PC-9 (cell line): Measurements from ENCODE around the gene BTBD10. TPM values are rescaled to one million over a fixed set of nuclear protein-coding genes. Genes with fewer than 3 reads are reported as not detected.

Experiments
- BruUV-seq: library from RNA; stranded (reverse); fragments of 400-500 nt; replicated peaks from 2 replicates; lab custom pipeline; 2021; lab: Mats Ljungman, UMichigan
- CTCF ChIA-PET: fragments of 300-600 bp; sonication (Branson Sonifier 250); formaldehyde crosslinking; loops from one replicate; lab custom pipeline; 2022; ENCODE audit warnings: antibody characterized with exemption; lab: Charles Lee
- POLR2A ChIA-PET: fragments of 300-600 bp; sonication (Branson Sonifier 250); formaldehyde crosslinking; loops from one replicate; lab custom pipeline; 2022; ENCODE audit warnings: antibody characterized with exemption; ENCODE audit not compliant: unreplicated experiment; lab: Charles Lee
- DNase-seq, 2 experiments: peaks; one replicate each; pipeline versions ENCODE4 v3.0.0 to v3.0.0-alpha.2; 2015 to 2022; ENCODE audit warnings: mixed read lengths in 1 of 2
- H2AFZ ChIP-seq: fragments of 200-600 bp; sonication (generic); 2 replicates; pipeline ENCODE4 v1.8.1; 2017; ENCODE audit warnings: antibody characterized with exemption
- H3F3A ChIP-seq: fragments of 200-600 bp; sonication (generic); 2 replicates; pipeline ENCODE4 v1.8.1; 2017; ENCODE audit warnings: antibody characterized with exemption, mild to moderate bottlenecking, low read depth; ENCODE audit not compliant: insufficient read depth
- H3K27ac ChIP-seq: fragments of 200-600 bp; sonication (generic); 2 replicates; pipeline ENCODE4 v1.6.1; 2016; ENCODE audit warnings: mixed run types
- H3K27me3 ChIP-seq: fragments of 200-600 bp; sonication (generic); 2 replicates; pipeline ENCODE4 v1.6.1; 2016; ENCODE audit warnings: low read depth, mixed run types; ENCODE audit not compliant: insufficient read depth
- H3K36me3 ChIP-seq: fragments of 200-600 bp; sonication (generic); 2 replicates; pipeline ENCODE4 v1.6.1; 2016; ENCODE audit warnings: low read depth, mixed run types
- H3K4me1 ChIP-seq: fragments of 200-600 bp; sonication (generic); replicated peaks from 2 replicates; pipeline ENCODE4 v1.6.1; 2016; ENCODE audit warnings: mixed run types; ENCODE audit not compliant: insufficient read depth
- H3K4me2 ChIP-seq: fragments of 200-600 bp; sonication (generic); 2 replicates; pipeline ENCODE4 v1.6.1; 2017; ENCODE audit warnings: mixed run types
- H3K4me3 ChIP-seq: fragments of 200-600 bp; sonication (generic); 2 replicates; pipeline ENCODE4 v1.6.1; 2016; ENCODE audit warnings: mixed run types
- H3K79me2 ChIP-seq: fragments of 200-600 bp; sonication (generic); 2 replicates; pipeline ENCODE4 v1.6.1; 2017; ENCODE audit warnings: low read depth, mixed run types
- H3K9me2 ChIP-seq: fragments of 200-600 bp; sonication (generic); 2 replicates; pipeline ENCODE4 v1.8.1; 2017; ENCODE audit warnings: mild to moderate bottlenecking; ENCODE audit not compliant: insufficient read depth
- H3K9me3 ChIP-seq: fragments of 200-600 bp; sonication (generic); 2 replicates; pipeline ENCODE4 v1.8.1; 2016; ENCODE audit warnings: low read depth; ENCODE audit not compliant: insufficient read depth
- H4K20me1 ChIP-seq: fragments of 200-600 bp; sonication (generic); 2 replicates; pipeline ENCODE4 v1.8.1; 2017; ENCODE audit not compliant: insufficient read depth
- EZH2 ChIP-seq: fragments of 200-600 bp; sonication (generic); IDR thresholded peaks from 2 replicates; pipeline ENCODE4 v1.8.0; 2017; ENCODE audit warnings: antibody characterized with exemption, low read depth
- intact Hi-C: fragments of 100-400 bp; cut with micrococcal nuclease; formaldehyde crosslinking; loops from one replicate; pipeline ENCODE4 v1.10.0; 2022; ENCODE audit not compliant: unreplicated experiment
- total RNA-seq: library from RNA; stranded (reverse); gene quantifications from 2 replicates; pipeline ENCODE4 v1.2.3, GENCODE V29; 2021
- TF ChIP-seq, protein P1 (sequence below): fragments of 200-600 bp; sonication (generic); conservative IDR thresholded peaks from 2 replicates; pipeline ENCODE4 v1.6.1; 2017; ENCODE audit warnings: mixed run types, antibody characterized with exemption, mild to moderate bottlenecking, moderate library complexity

Gene BTBD10
- total RNA-seq, 1 experiment from 2014 or later, result 16.5 TPM

GRCh38 chr11:13355191-13355590 lies 107.8 kb downstream of the BTBD10 start:
- Histone ChIP-seq H3K9me2 (no peaks in the 10 kb centered on the region), H3K27ac (no peak overlapping the region), H3K4me3 (no peak overlapping the region), H3K4me1 (no peaks in the 10 kb centered on the region), H3K79me2 (no peaks in the 10 kb centered on the region), H3K4me2 (no peak overlapping the region), H4K20me1 (no peaks in the 10 kb centered on the region), H3K36me3 (no peaks in the 10 kb centered on the region), H3K27me3 (no peaks in the 10 kb centered on the region), H2AFZ (no peak overlapping the region), H3K9me3 (no peaks in the 10 kb centered on the region), H3F3A (no peaks in the 10 kb centered on the region)
- no TSS peak for BruUV-seq
- ChIA-PET POLR2A (no interaction called here), CTCF (no interaction called here)
- DNase-seq, result no peak
- no peak for TF ChIP-seq EZH2
- TF ChIP-seq, protein P1, sequence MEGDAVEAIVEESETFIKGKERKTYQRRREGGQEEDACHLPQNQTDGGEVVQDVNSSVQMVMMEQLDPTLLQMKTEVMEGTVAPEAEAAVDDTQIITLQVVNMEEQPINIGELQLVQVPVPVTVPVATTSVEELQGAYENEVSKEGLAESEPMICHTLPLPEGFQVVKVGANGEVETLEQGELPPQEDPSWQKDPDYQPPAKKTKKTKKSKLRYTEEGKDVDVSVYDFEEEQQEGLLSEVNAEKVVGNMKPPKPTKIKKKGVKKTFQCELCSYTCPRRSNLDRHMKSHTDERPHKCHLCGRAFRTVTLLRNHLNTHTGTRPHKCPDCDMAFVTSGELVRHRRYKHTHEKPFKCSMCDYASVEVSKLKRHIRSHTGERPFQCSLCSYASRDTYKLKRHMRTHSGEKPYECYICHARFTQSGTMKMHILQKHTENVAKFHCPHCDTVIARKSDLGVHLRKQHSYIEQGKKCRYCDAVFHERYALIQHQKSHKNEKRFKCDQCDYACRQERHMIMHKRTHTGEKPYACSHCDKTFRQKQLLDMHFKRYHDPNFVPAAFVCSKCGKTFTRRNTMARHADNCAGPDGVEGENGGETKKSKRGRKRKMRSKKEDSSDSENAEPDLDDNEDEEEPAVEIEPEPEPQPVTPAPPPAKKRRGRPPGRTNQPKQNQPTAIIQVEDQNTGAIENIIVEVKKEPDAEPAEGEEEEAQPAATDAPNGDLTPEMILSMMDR, result no peak
- intact Hi-C loops, result no loop called here

GRCh38 chr11:13354335-13354734 lies 108.7 kb downstream of the BTBD10 start:
- TF ChIP-seq, protein P1, result peak; percentile 35; the same call in 1 of the 2 replicates
- TF ChIP-seq EZH2, result no peak
- no TSS peak for BruUV-seq
- CTCF ChIA-PET, result interaction anchor here (0.6 kb wide), 1 partner anchor 29 kb away, joined by 3 read pairs; no protein-coding TSS in a partner anchor
- no peak for DNase-seq
- intact Hi-C loops, result no loop called here
- no peak overlapping the region for H2AFZ ChIP-seq
- no peak overlapping the region for H3K27ac ChIP-seq
- H3K9me2 ChIP-seq, result no peaks in the 10 kb centered on the region
- H3K4me1 ChIP-seq, result no peaks in the 10 kb centered on the region
- H3K36me3 ChIP-seq, result no peaks in the 10 kb centered on the region
- no peaks in the 10 kb centered on the region for H3K27me3 ChIP-seq
- H3K4me2 ChIP-seq, result no peak overlapping the region
- H3K9me3 ChIP-seq, result no peaks in the 10 kb centered on the region
- POLR2A ChIA-PET, result no interaction called here
- H3K79me2 ChIP-seq, result no peaks in the 10 kb centered on the region
- H4K20me1 ChIP-seq, result no peaks in the 10 kb centered on the region
- no peaks in the 10 kb centered on the region for H3F3A ChIP-seq
- no peak overlapping the region for H3K4me3 ChIP-seq

DNA sequence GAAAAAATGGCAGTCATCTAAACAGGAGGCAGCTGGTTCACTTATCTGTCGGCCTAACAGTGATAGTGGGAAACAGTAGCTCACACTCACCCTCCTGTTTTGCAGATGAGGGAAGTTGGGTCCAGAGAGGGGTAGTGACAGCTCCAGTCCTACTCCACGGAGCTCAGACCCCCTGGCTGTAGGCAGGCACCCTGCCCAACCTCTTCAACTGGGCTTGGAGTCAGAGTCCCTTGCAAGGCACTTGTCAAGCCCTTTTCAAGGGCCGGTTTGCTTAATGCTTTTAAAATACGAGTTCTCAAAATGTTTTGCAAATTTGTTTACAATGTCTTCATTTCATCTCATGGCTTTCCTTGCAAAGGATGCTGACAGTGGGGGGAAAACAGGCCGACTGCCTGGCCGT lies 110.3 kb downstream of the BTBD10 start:
- no peak for DNase-seq
- intact Hi-C loops, result no loop called here
- H3K4me2 ChIP-seq, result no peak overlapping the region
- ChIA-PET POLR2A (no interaction called here), CTCF (no interaction called here)
- H3K36me3 ChIP-seq, result no peaks in the 10 kb centered on the region
- H2AFZ ChIP-seq, result no peak overlapping the region
- TF ChIP-seq, protein P1, result no peak
- TF ChIP-seq EZH2, result no peak
- H3F3A ChIP-seq, result no peaks in the 10 kb centered on the region
- H3K79me2 ChIP-seq, result no peaks in the 10 kb centered on the region
- BruUV-seq, result no TSS peak
- no peaks in the 10 kb centered on the region for H3K27me3 ChIP-seq
- no peak overlapping the region for H3K4me3 ChIP-seq
- no peaks in the 10 kb centered on the region for H3K4me1 ChIP-seq
- no peaks in the 10 kb centered on the region for H3K9me2 ChIP-seq
- no peak overlapping the region for H3K27ac ChIP-seq
- no peaks in the 10 kb centered on the region for H3K9me3 ChIP-seq
- H4K20me1 ChIP-seq, result no peaks in the 10 kb centered on the region
